Measurements from ENCODE around the gene CPVL.

The CPVL gene

GRCh38 chr7:29017713-29018112 is 128.6 kb downstream of the CPVL start:
- H3K4me3 ChIP-seq (ENCODE audit: low read depth, low read length) = no peak overlapping the region
- H3K36me3 ChIP-seq (ENCODE audit: control insufficient read depth in 2 of 2, insufficient read depth in 1 of 2, low read length in 2 of 2) = no peaks in the 10 kb centered on the region
- H3K9me3 ChIP-seq (ENCODE audit: control insufficient read depth, insufficient read depth, low read depth, low read length) = no peaks in the 10 kb centered on the region
- ChIA-PET CTCF (interaction anchor here (0.9 to 1.1 kb wide), 2 partner anchors 10 to 61 kb away, joined by 3 to 5 read pairs; no protein-coding TSS in a partner anchor), POLR2A (no interaction called here)
- H3K4me1 ChIP-seq (ENCODE audit: control insufficient read depth, insufficient read depth, low read length) = 0 out of 2 replicates have a peak, but pooled peaks cover 4% of the 10 kb centered on the region
- no peak for TF ChIP-seq ZNF830 (tag by site-specific recombination; IDR thresholded peaks at IDR 0.05; ENCODE audit: low read depth)
- TF ChIP-seq KLF17 (tag by site-specific recombination; IDR thresholded peaks at IDR 0.05) = no peak
- peak; percentile 59 for TF ChIP-seq PRDM6 (tag by site-specific recombination; IDR thresholded peaks at IDR 0.05)
- no peak overlapping the region for H3K27ac ChIP-seq (ENCODE audit: extremely low read depth, low read depth, low read length)

- TF ChIP-seq ZNF174 (tag by site-specific recombination; IDR thresholded peaks at IDR 0.05) = no peak
- no peak for TF ChIP-seq ZNF146 (tag by site-specific recombination; IDR thresholded peaks at IDR 0.05)
- TF ChIP-seq ZNF830 (tag by site-specific recombination; IDR thresholded peaks at IDR 0.05; ENCODE audit: low read depth) = no peak
- TF ChIP-seq ZSCAN18 (tag by site-specific recombination; IDR thresholded peaks at IDR 0.05) = no peak
- TF ChIP-seq ZNF704 (tag by site-specific recombination; IDR thresholded peaks at IDR 0.05) = no peak
- TF ChIP-seq ZNF398 (tag by site-specific recombination; IDR thresholded peaks at IDR 0.05) = no peak
- TF ChIP-seq ZFP3 (tag by site-specific recombination; IDR thresholded peaks at IDR 0.05; ENCODE audit: low read depth) = no peak
- TF ChIP-seq PRDM4 (tag by site-specific recombination; IDR thresholded peaks at IDR 0.05) = no peak
- TF ChIP-seq ZNF596 (tag by site-specific recombination; IDR thresholded peaks at IDR 0.05) = no peak
- Histone ChIP-seq H3K4me1 (ENCODE audit: control insufficient read depth, insufficient read depth, low read length) (0 out of 2 replicates have a peak, but pooled peaks cover 4% of the 10 kb centered on the region), H3K9me3 (ENCODE audit: control insufficient read depth, insufficient read depth, low read depth, low read length) (no peaks in the 10 kb centered on the region), H3K27ac (ENCODE audit: extremely low read depth, low read depth, low read length) (no peak overlapping the region), H3K36me3 (ENCODE audit: control insufficient read depth in 2 of 2, insufficient read depth in 1 of 2, low read length in 2 of 2) (no peaks in the 10 kb centered on the region), H3K4me3 (ENCODE audit: low read depth, low read length) (no peak overlapping the region)
- ChIA-PET CTCF (no interaction called here), POLR2A (no interaction called here)
Observed at GRCh38 chr7:29014725-29015124, 131.6 kb downstream of the CPVL start.

Data from HEK293 (cell line).